Jurkat, Clone E6-1 (cell line): Measurements from ENCODE around the gene DDR1.
"Not testable (repeated sequence)": the region's sequence is repeated elsewhere in the genome, so short reads cannot be mapped to it uniquely, and the experiment has no call there.

Experiments
- DNase-seq: peaks from one replicate; pipeline ENCODE4 v3.0.0-alpha.2; 2011; ENCODE audit warnings: low read depth, low spot score
- H3K4me3 ChIP-seq: 2 replicates; pipeline ENCODE4 v1.5.1; 2011; ENCODE audit warnings: mild to moderate bottlenecking, low read length, control low read depth, moderate library complexity

Gene DDR1

GRCh38 chr6:30910473-30910872 lies 26.2 kb downstream of the DDR1 start:
- DNase-seq, H3K4me3 ChIP-seq: not testable (repeated sequence)

GRCh38 chr6:30912746-30913520 lies 28.6 kb downstream of the DDR1 start:
- no peak overlapping the region for H3K4me3 ChIP-seq
- no peak for DNase-seq

GRCh38 chr6:30913721-30914075 lies 29.4 kb downstream of the DDR1 start:
- DNase-seq, result no peak
- peak overlapping the region; percentile 71 for H3K4me3 ChIP-seq

- DNase-seq, result peak; percentile 75
- peak within 1 kb of the TSS; percentile 71 for H3K4me3 ChIP-seq
Observed at GRCh38 chr6:30914076-30914853, 29.9 kb downstream of the DDR1 start, which contains the start of gene VARS2. Gene VARS2, plus strand, starts transcription at chr6:30914238. Its CDS starts 599 bp downstream, at chr6:30914837.

- no peak for DNase-seq
- H3K4me3 ChIP-seq, result peak overlapping the region; percentile 71
Observed at GRCh38 chr6:30914854-30915590, 30.7 kb downstream of the DDR1 start.

- H3K4me3 ChIP-seq, result no peak overlapping the region
- peak; percentile 41 for DNase-seq
Observed at GRCh38 chr6:30915591-30915946, 31.2 kb downstream of the DDR1 start.

GRCh38 chr6:30917041-30917440 lies 32.7 kb downstream of the DDR1 start:
- H3K4me3 ChIP-seq, result no peak overlapping the region
- no peak for DNase-seq

- no peak for DNase-seq
- H3K4me3 ChIP-seq, result no peak overlapping the region
Observed at GRCh38 chr6:30917487-30917886, 33.2 kb downstream of the DDR1 start.

- H3K4me3 ChIP-seq, result no peak overlapping the region
- no peak for DNase-seq
Observed at GRCh38 chr6:30918670-30919069, 34.4 kb downstream of the DDR1 start.

GRCh38 chr6:30922447-30922852 lies 38.1 kb downstream of the DDR1 start:
- H3K4me3 ChIP-seq, result no peak overlapping the region
- no peak for DNase-seq

GRCh38 chr6:30924040-30924627 lies 39.8 kb downstream of the DDR1 start:
- DNase-seq, H3K4me3 ChIP-seq: not testable (repeated sequence)

- no peak for DNase-seq
- no peak overlapping the region for H3K4me3 ChIP-seq
Observed at GRCh38 chr6:30926644-30927043, 42.3 kb downstream of the DDR1 start.

- not testable (repeated sequence) for H3K4me3 ChIP-seq, DNase-seq
Observed at GRCh38 chr6:30927080-30927479, 42.8 kb downstream of the DDR1 start.

GRCh38 chr6:30928677-30929076 lies 44.4 kb downstream of the DDR1 start:
- DNase-seq, result no peak
- no peak overlapping the region for H3K4me3 ChIP-seq

- DNase-seq, result no peak
- no peak overlapping the region for H3K4me3 ChIP-seq
Observed at GRCh38 chr6:30930506-30930905, 46.2 kb downstream of the DDR1 start.

GRCh38 chr6:30931272-30931671 lies 47.0 kb downstream of the DDR1 start:
- no peak for DNase-seq
- H3K4me3 ChIP-seq, result no peak overlapping the region

GRCh38 chr6:30931969-30932645 lies 47.8 kb downstream of the DDR1 start, which contains the start of gene SFTA2:
Gene SFTA2, minus strand, starts transcription at chr6:30932170. Its CDS starts 74 bp downstream, at chr6:30932096.
- H3K4me3 ChIP-seq, result no peak within 1 kb of the TSS
- DNase-seq, result no peak

- no peak overlapping the region for H3K4me3 ChIP-seq
- DNase-seq, result no peak
Observed at GRCh38 chr6:30932665-30933365, 48.5 kb downstream of the DDR1 start.
